HG03108 (cell line): ENCODE data around the gene PLCH1.

ENCODE experiments used
- ATAC-seq: cut with Tn5 transposase; IDR thresholded peaks from one replicate; pipeline ENCODE4 v1.9.1; 2021; ENCODE audit warnings: moderate library complexity; ENCODE audit not compliant: unreplicated experiment

Gene PLCH1

DNA sequence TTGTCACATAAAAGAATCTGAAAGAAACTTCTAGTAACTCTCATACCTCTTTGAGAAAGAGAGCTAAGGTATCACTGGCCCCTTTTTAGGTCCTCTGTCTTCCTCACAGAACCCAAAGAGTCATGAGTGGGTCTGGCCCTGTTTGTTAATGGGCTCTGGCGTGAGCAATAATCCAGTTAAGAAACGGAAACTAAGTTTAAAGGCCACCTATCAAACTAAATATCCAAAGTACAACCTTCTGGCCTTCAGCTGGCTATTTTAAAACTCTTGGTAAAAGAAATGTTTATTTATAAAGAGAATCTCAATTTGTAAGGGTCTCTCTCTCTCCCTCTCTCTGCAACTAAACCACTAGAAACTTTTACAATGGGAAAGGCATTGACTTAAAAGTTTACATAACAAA is 380.4 kb downstream of the PLCH1 start:
- ATAC-seq: no peak

GRCh38 chr3:155363690-155364070 is 381.2 kb downstream of the PLCH1 start:
- ATAC-seq: no peak

DNA sequence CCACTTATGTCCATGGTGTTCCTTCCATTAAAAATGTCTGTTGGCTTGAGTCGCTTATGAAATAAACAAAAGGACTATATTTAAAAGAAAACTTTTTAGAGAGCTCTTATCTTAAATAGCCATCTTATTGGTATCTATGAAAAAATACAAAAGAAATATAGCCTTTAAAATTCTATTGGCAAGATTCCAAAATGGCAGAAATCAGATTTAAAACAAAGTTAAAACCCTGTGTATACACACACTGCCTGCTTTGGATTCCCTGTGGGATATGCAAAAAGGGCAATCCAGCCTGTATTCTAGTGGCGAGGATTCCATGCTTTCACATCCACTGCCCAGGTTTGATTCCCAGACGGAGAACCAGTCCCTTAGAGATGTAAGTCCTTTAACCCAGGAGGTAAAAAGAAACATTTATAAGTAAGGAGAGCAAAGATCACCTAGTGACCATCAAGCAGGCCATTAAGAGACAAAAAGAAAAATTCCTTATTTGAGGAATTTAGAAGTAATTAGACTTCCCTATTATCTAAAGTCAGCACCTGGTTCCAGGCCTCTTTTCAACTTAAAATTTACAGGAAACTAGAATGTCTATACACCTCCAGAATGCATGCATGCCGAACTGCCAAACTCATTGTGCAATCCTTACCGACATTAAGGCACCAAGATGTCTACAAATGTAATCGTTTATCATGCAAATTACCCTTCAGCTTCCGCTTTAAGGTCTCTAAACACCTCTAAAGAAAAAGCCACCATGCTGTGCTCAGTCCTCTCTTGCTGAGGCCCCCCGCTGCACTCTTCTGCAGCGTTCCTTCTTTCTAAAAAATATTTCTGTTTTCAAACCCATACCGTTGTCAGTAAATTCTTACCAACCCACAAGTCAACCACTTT is 381.8 kb downstream of the PLCH1 start:
- no peak for ATAC-seq

DNA sequence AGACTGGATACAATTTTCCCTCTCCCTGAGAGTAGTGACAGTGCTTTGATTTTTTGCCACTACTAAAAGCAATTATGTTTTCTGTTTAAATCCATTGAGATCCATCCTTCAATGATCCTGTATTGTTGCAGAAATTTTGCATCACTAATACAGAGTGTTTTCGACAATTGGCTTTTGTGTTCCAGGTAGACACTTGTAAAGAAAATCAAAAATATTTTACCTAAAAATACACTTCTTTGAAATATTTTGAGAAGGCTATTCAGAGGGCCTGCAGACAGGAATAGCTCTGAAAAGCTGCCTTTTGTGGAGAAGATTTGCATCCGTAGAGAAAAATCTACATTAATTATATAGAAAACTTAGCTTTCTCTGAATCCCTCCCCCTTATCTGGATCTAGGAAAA is 384.6 kb downstream of the PLCH1 start:
- no peak for ATAC-seq

DNA sequence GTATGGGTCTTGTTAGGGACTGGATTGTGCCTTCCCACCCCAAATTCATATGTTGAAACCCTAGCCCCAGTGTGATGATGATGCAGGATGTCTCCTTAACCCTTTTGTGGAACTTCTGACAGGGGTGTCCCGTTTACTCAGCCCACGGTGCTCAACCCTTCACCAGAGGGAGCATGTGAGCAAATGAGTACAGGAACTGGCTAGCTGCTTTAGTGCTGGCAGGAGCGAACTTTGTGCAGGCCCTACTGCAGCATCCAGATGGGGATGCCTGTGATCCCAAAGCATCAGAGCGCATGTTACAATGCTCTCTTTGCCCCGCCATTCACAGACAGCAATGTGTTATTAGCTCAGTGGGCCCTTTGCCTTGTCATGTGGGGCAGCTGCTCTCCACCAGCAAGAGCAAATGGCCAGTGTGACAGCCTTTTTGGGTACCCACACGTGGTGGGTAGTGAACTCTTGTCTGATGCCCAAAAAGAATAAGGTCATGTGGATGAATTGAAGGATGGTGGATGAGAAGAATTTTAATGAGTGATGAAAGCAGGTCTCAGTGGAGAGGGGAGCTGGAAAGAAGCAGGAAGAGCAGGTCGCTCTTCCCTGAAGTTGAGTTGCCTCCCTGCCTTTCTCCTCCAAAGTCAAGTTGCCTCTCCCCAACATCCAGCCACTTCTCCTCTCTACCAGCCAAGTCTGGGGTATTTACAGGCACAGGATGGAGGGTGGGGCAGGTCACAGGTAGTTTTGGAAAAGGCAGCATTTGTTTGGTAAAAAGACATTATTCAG is 388.1 kb downstream of the PLCH1 start:
- no peak for ATAC-seq

DNA sequence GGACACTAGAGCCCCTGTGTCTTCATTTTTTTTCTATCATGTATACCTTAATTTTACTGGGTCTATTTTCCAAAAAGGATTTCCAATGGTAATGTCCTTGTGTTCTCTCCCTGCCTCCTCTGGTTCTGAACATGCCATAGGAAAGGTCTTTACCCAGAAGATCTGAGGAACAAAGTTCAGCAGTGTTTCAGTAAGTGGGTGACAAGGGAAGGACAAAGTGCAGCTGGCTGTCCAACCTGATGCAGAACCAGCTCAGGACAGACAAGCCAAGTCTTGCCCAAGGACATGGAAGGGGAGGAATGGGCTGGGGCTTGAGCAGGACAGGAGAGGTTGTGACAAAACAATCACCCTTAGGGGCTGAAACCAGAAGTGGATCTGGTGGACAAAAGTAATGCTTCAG is 390.2 kb downstream of the PLCH1 start:
- ATAC-seq: no peak

GRCh38 chr3:155352900-155353490 is 391.9 kb downstream of the PLCH1 start:
- ATAC-seq: no peak

GRCh38 chr3:155350571-155350970 is 394.3 kb downstream of the PLCH1 start:
- no peak for ATAC-seq

DNA sequence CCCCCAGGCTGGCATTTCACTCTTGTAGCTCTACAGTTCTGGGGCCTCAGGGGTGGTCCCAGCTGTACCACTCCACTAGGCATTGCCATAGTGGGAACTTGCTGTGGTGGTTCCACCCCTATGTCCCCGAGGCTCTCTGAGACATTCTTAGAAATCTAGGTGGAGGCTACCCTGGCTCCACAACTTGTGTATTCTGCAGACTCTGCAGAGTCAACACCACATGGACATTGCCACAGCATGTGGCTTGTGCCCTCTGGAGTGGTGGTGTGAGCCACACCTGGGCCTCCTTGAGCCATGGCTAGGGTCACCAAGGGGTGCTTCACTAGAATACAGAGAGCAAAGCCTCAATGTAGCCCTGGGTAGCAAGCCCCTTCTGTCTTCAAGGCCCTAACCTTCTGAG is 397.0 kb downstream of the PLCH1 start:
- no peak for ATAC-seq

DNA sequence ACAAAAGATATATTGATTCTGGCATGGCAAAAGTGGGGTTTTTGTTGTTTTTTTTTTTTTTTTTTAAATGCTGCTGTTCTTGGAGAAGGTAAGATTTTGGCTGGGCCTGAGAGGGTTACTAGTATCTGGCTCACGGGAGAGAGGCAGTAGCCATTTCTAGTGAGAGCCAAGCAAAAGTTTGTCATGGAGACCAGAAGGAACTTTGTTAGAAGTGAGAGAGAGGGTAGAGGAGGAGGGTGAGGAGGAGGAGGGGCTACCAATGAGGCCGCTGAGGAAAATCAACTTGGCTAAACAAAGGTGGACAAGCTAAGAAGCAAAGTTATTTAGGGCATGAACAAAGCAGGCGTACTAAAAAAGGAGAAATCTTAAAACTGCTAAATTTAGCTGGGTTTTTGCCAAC is 402.5 kb downstream of the PLCH1 start:
- ATAC-seq: no peak

DNA sequence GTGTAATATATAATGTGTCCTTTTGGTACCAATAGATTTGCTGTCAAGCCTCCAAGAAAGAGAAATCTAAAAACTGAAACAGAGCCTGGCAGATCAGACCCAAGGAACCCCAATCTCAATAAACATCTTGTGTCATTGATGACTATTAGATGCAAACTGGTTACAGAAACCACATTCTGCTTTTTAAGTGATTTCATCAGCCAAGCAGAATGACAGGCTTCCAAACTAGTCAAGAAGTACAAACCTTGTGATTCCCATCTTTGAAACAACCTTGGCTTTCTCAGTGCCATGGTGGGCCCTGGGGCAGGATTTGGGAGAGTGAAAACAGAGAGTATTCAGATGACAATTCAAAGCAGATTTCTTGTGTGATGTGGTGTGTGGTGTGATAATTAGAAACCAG is 405.8 kb downstream of the PLCH1 start:
- ATAC-seq: no peak

- no peak for ATAC-seq
Measured at GRCh38 chr3:155335724-155336354, 409.0 kb downstream of the PLCH1 start.

- peak; percentile 94 for ATAC-seq
Measured at GRCh38 chr3:155334914-155335723, 409.8 kb downstream of the PLCH1 start.

DNA sequence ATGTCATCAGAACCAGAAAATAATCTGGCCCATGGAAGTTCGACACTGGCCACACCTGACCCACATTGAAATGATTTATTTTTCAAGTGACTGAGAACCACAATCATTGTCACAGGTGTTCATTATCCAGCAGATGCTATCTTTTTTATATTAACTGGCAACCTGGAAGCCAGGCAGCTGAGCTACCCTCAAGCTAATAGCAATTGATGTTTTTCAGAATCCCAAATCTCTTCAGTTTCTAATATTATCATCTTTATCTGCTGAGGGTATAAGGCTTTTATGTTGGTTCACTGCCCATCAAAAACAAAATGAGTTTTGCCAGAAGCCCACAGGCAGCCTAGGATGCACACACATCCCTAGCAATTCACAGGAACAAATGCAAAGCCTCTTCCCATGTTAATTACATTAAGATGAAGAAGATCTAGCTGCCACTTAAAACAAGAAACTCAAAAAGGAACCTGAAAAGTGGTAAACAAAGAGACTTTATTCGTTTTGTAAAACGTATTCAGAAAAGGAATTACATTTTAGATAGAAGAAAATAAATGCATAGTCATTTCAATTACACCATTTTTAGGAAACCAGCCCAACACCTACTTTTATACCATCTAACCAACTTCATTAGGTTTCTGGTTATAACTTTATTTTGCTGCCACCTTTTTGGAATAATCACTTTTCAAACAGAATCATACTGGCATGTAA is 410.5 kb downstream of the PLCH1 start:
- no peak for ATAC-seq

DNA sequence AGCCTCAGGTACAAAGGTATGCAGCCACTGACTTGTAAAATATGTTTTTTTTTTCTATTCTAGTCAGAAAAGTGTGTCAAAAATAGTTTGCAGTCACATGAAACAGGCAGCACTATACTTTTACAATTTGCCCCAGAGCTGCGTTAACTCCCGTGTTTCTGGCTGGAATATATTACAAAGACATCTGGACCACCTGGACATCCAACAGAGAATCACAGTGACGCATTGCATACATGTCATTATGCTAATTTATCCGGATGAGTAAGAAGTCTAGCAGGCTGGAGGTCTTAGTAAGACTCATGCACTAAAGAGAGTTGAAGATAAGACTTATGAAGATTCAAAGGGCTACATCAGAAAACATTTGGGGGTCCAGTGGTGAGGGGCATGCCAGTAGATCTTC is 412.2 kb downstream of the PLCH1 start:
- ATAC-seq: no peak

DNA sequence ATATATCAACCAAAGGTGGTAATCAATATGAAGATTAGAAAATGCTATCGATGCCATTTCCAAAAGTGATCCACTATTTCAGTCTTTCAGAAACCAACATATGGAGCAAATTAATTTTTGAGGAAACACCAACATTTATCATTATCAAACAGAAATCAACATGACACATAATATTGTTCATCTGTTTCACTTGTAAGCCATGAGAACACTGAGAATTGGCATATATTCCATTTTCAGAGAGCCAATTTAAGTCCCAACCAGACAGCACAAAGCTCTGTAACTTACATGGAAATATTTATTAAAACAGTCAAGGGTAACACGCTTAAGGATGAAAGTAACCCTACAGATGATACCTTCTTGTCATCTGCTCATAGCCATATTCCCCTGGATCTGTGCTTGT is 413.8 kb downstream of the PLCH1 start:
- no peak for ATAC-seq

GRCh38 chr3:155330370-155330769 is 414.5 kb downstream of the PLCH1 start:
- ATAC-seq: no peak

DNA sequence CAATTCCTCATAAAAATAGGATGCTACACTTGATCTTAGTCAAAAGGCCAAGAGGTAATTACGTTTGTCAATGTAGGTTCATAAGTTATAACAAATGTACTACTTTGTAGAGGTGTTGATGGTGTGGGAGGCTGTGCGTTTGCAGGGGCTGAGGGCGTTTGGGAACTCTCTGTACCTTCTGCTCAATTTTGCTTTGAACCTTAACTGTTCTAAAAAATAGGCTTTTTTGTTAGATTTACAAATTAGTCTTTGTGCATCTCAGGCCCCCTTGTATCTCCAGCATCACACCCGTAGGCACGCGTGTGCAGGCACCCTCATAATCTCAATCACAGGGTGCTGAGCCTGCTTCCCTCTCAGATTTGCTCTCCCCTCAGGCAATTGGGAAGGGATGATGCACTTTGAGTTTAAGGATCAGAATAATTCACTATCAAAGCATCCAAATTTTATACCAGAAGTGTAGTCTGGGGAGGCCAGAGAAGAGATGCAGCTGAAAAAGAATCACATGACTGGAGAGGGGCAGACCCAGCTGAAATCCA is 415.3 kb downstream of the PLCH1 start:
- ATAC-seq: no peak

- no peak for ATAC-seq
Measured at GRCh38 chr3:155327871-155328270, 417.0 kb downstream of the PLCH1 start.

DNA sequence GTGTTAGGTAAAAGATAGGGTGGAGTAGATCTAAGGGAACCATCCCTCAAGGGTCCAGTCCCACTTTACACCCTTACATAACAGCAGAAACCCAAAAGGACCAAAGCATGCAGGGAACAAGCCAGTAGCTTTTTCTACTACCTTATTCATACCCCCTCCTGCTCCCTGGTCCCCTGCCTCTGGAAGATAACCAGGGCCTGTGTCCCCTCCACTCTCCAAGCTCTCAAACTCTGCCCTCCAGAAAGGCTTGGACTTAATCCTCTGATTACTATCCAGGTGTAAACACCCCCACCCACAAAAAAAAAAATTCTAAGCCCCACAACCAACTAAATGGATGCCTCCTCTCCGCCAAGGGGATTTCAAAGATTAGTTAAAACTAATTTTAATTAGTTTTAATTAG is 417.4 kb downstream of the PLCH1 start:
- ATAC-seq: no peak
